SK-N-SH treated with all-trans-retinoic acid at 6 μM for 48 hours (cell line): Measurements from ENCODE around the gene TRIM44.

ENCODE experiments used
- ATAC-seq: fragments of 200-7000 bp; cut with Tn5 transposase; 3 replicates; pipeline ENCODE4 v1.9.1; 2020; ENCODE audit warnings: mild to moderate bottlenecking, moderate library complexity
- ARNTL ChIP-seq: fragments of 450-650 bp; formaldehyde crosslinking; IDR thresholded peaks from 2 replicates; pipeline ENCODE4 v1.5.0; 2020; ENCODE audit warnings: low read depth, mild to moderate bottlenecking, moderate library complexity, borderline replicate concordance
- BACH2 ChIP-seq: fragments of 250-450 bp; sonication (Bioruptor Pico); IDR thresholded peaks from 2 replicates; pipeline ENCODE4 v1.9.0; 2021; ENCODE audit warnings: mild to moderate bottlenecking, borderline replicate concordance
- CREB5 ChIP-seq: fragments of 250-450 bp; sonication (Bioruptor Pico); IDR thresholded peaks from 2 replicates; pipeline ENCODE4 v1.5.1; 2020; ENCODE audit warnings: low read depth, mild to moderate bottlenecking, moderate library complexity
- CSDC2 ChIP-seq: fragments of 250-450 bp; sonication (Bioruptor Pico); IDR thresholded peaks from 2 replicates; pipeline ENCODE4 v1.5.0; 2020; ENCODE audit warnings: mild to moderate bottlenecking, moderate library complexity
- CSRNP3 ChIP-seq: fragments of 250-450 bp; sonication (Bioruptor Pico); IDR thresholded peaks from 2 replicates; pipeline ENCODE4 v1.5.1; 2021; ENCODE audit warnings: mild to moderate bottlenecking, moderate library complexity
- ESRRG ChIP-seq: fragments of 250-450 bp; sonication (Bioruptor Pico); IDR thresholded peaks from 2 replicates; pipeline ENCODE4 v1.6.1; 2021; ENCODE audit warnings: mild to moderate bottlenecking
- GLIS3 ChIP-seq: fragments of 250-450 bp; sonication (Bioruptor Pico); IDR thresholded peaks from 2 replicates; pipeline ENCODE4 v1.5.0; 2020; ENCODE audit warnings: mild to moderate bottlenecking, moderate library complexity
- OSR1 ChIP-seq: fragments of 250-450 bp; sonication (Bioruptor Pico); IDR thresholded peaks from 2 replicates; pipeline ENCODE4 v1.8.0; 2022; ENCODE audit warnings: moderate library complexity, mild to moderate bottlenecking, inconsistent platforms
- POU6F1 ChIP-seq: fragments of 250-450 bp; sonication (Bioruptor Pico); IDR thresholded peaks from 2 replicates; pipeline ENCODE4 v1.8.0; 2021; ENCODE audit warnings: low read depth, mild to moderate bottlenecking, moderate library complexity, borderline replicate concordance
- PPARA ChIP-seq: fragments of 250-450 bp; sonication (Bioruptor Pico); IDR thresholded peaks from 2 replicates; pipeline ENCODE4 v1.5.0; 2020; ENCODE audit warnings: mild to moderate bottlenecking, borderline replicate concordance
- RARB ChIP-seq: fragments of 250-450 bp; sonication (Bioruptor Pico); IDR thresholded peaks from 2 replicates; pipeline ENCODE4 v1.8.0; 2021; ENCODE audit warnings: mild to moderate bottlenecking, moderate library complexity
- SNAI2 ChIP-seq: fragments of 250-450 bp; sonication (Bioruptor Pico); IDR thresholded peaks from 2 replicates; pipeline ENCODE4 v1.5.0; 2020; ENCODE audit warnings: mild to moderate bottlenecking, moderate library complexity
- TCF4 ChIP-seq: fragments of 250-450 bp; sonication (Bioruptor Pico); IDR thresholded peaks from 2 replicates; pipeline ENCODE4 v1.8.0; 2021; ENCODE audit warnings: mild to moderate bottlenecking, moderate library complexity, borderline replicate concordance
- TOX ChIP-seq: fragments of 250-450 bp; sonication (Bioruptor Pico); IDR thresholded peaks from 2 replicates; pipeline ENCODE4 v1.8.0; 2021; ENCODE audit warnings: mild to moderate bottlenecking, moderate library complexity, borderline replicate concordance
- TSHZ2 ChIP-seq: fragments of 250-450 bp; sonication (Bioruptor Pico); IDR thresholded peaks from 2 replicates; pipeline ENCODE4 v1.5.0; 2020; ENCODE audit warnings: mild to moderate bottlenecking, moderate library complexity
- ZC3H10 ChIP-seq: fragments of 250-450 bp; sonication (Bioruptor Pico); IDR thresholded peaks from 2 replicates; pipeline ENCODE4 v1.5.1; 2021; ENCODE audit warnings: mild to moderate bottlenecking, moderate library complexity
- ZFP3 ChIP-seq: fragments of 250-450 bp; sonication (Bioruptor Pico); IDR thresholded peaks from 2 replicates; pipeline ENCODE4 v1.5.0; 2020; ENCODE audit warnings: mild to moderate bottlenecking, moderate library complexity
- ZFP30 ChIP-seq: fragments of 450-650 bp; formaldehyde crosslinking; IDR thresholded peaks from 2 replicates; pipeline ENCODE4 v1.5.0; 2022; ENCODE audit warnings: mild to moderate bottlenecking, moderate library complexity
- ZNF565 ChIP-seq: fragments of 450-650 bp; formaldehyde crosslinking; conservative IDR thresholded peaks from 2 replicates; pipeline ENCODE4 v1.5.0; 2020; ENCODE audit warnings: low read depth, mild to moderate bottlenecking, moderate library complexity
- ZNF70 ChIP-seq: fragments of 450-650 bp; formaldehyde crosslinking; IDR thresholded peaks from 2 replicates; pipeline ENCODE4 v1.5.0; 2020; ENCODE audit warnings: mild to moderate bottlenecking, moderate library complexity
- ZNF8 ChIP-seq: fragments of 450-650 bp; formaldehyde crosslinking; IDR thresholded peaks from 2 replicates; pipeline ENCODE4 v1.5.0; 2020; ENCODE audit warnings: mild to moderate bottlenecking, moderate library complexity

The TRIM44 gene

GRCh38 chr11:35655254-35655653 lies 7.3 kb upstream of the TRIM44 start (continued):
- no peak for TF ChIP-seq CSRNP3 (CRISPR knock-in tag)
- TF ChIP-seq TOX (CRISPR knock-in tag): no peak

GRCh38 chr11:35655856-35656255 lies 6.7 kb upstream of the TRIM44 start:
- ATAC-seq: no peak
- TF ChIP-seq ZC3H10 (CRISPR knock-in tag) (no peak), PPARA (no peak), BACH2 (no peak), ZFP3 (CRISPR knock-in tag) (no peak), TOX (CRISPR knock-in tag) (no peak), ARNTL (CRISPR knock-in tag) (no peak), CSDC2 (CRISPR knock-in tag) (no peak), ZNF565 (CRISPR knock-in tag) (no peak)

GRCh38 chr11:35658020-35658948 lies 4.3 kb upstream of the TRIM44 start:
- no peak for ATAC-seq
- TF ChIP-seq ZC3H10 (CRISPR knock-in tag): no peak
- TF ChIP-seq TOX (CRISPR knock-in tag): no peak
- no peak for TF ChIP-seq ZNF565 (CRISPR knock-in tag)
- TF ChIP-seq TCF4 (CRISPR knock-in tag): no peak
- TF ChIP-seq GLIS3 (CRISPR knock-in tag): no peak
- TF ChIP-seq TSHZ2 (CRISPR knock-in tag): no peak
- no peak for TF ChIP-seq CSRNP3 (CRISPR knock-in tag)
- no peak for TF ChIP-seq ZNF8 (CRISPR knock-in tag)
- TF ChIP-seq ESRRG: no peak
- TF ChIP-seq PPARA: no peak
- TF ChIP-seq SNAI2 (CRISPR knock-in tag): no peak
- TF ChIP-seq POU6F1: no peak
- TF ChIP-seq CSDC2 (CRISPR knock-in tag): no peak
- TF ChIP-seq ZFP30 (CRISPR knock-in tag): no peak
- no peak for TF ChIP-seq CREB5
- no peak for TF ChIP-seq ARNTL (CRISPR knock-in tag)
- TF ChIP-seq OSR1 (CRISPR knock-in tag): no peak
- no peak for TF ChIP-seq ZNF70
- TF ChIP-seq RARB (CRISPR knock-in tag): no peak
